ENCODE measurements around the gene HRCT1. TPM values are rescaled to one million over a fixed set of nuclear protein-coding genes. Genes with fewer than 3 reads are reported as not detected.

Gene HRCT1
- total and polyA plus RNA-seq, 2 donors (not counting 3 experiments of a cell fraction or from before 2014, with no cell fraction given) = 1.2 to 7.0 TPM

- Histone ChIP-seq H3K9ac (replicated peaks; ENCODE audit: extremely low read depth, insufficient read depth, low read length) (peak within 1 kb of the TSS; percentile 77), H3K4me1 (ENCODE audit: control insufficient read depth, extremely low read depth, insufficient read depth, low read length) (peaks cover 82% of the 10 kb centered on the region), H3K79me2 (ENCODE audit: control insufficient read depth, insufficient read depth, low read length) (peaks cover 39% of the 10 kb centered on the region), H4K20me1 (replicated peaks; ENCODE audit: control insufficient read depth, extremely low read depth, insufficient read depth, low read length) (no peaks in the 10 kb centered on the region), H3K4me2 (ENCODE audit: insufficient read depth, low read length) (peak within 1 kb of the TSS; percentile 63), H3K4me3 (replicated peaks in 1 of 3; ENCODE audit: insufficient read depth in 1 of 3, low read depth in 1 of 3, low read length in 3 of 3) (peak within 1 kb of the TSS in 2 of 3 experiments; percentile 9 to 53), H3K9me1 (replicated peaks; ENCODE audit: control insufficient read depth, extremely low read depth, insufficient read depth, low read length) (no peaks in the 10 kb centered on the region), H3K36me3 (ENCODE audit: control insufficient read depth in 2 of 2, extremely low read depth in 1 of 2, insufficient read depth in 2 of 2, low read length in 2 of 2) (no peaks in the 10 kb centered on the region), H2AFZ (ENCODE audit: low read depth, low read length) (peak within 1 kb of the TSS; percentile 12), H3K9me3 (replicated peaks; ENCODE audit: control insufficient read depth, insufficient read depth, low read length) (no peaks in the 10 kb centered on the region), H3K27ac (ENCODE audit: insufficient read depth, low read depth, low read length) (peak within 1 kb of the TSS; percentile 94), H3K27me3 (ENCODE audit: control insufficient read depth in 2 of 2, insufficient read depth in 2 of 2, low read length in 2 of 2) (no peaks in the 10 kb centered on the region)
- TF ChIP-seq MYC (IDR thresholded peaks at IDR 0.05; ENCODE audit: low read depth, low read length) (peak; percentile 20), POLR2AphosphoS5 (IDR thresholded peaks at IDR 0.05; ENCODE audit: insufficient read depth, low read depth, low read length) (peak; percentile 56), CTCF (IDR thresholded peaks at IDR 0.05; ENCODE audit: extremely low read depth in 1 of 2, insufficient read depth in 1 of 2, low read depth in 1 of 2, low read length in 2 of 2) (no peak), POLR2A (IDR thresholded peaks at IDR 0.05; ENCODE audit: low read depth, low read length) (peak; percentile 60)
- intact Hi-C loops (cut with micrococcal nuclease) (loop anchor here (2.0 to 5.0 kb wide), 3 partner anchors 98 to 252 kb away; partner anchors contain the start of genes CCDC107, CREB3, RMRP and TLN1), dilution Hi-C loops (cut with MboI; ENCODE audit: extremely low pct_ligation_motif_present, low sequenced_read_pairs) (no loop called here)
- POLR2A ChIA-PET = no interaction called here
- CTCF ChIA-PET = interaction anchor here (0.8 to 6.4 kb wide), 7 partner anchors 27 to 119 kb away, joined by 3 to 46 read pairs (median 5); no protein-coding TSS in a partner anchor
- DNase-seq (ENCODE audit: low read depth, low spot score) = peak; percentile 55
- no TSS peak for BruUV-seq (replicated peaks)
- FAIRE-seq = peak; percentile 15
Measured at GRCh38 chr9:35909274-35909673, 3.3 kb downstream of the HRCT1 start, which contains the start of gene SPAAR. TSS of gene SPAAR (plus strand) at chr9:35909490. CDS start at chr9:35910464, 974 bp downstream.
